Fibroblast of lung (primary cell): Measurements from ENCODE around the gene DNPH1.

ENCODE experiments used
- EZH2 ChIP-seq: IDR thresholded peaks from 2 replicates; pipeline ENCODE4 v1.5.1; 2012; ENCODE audit warnings: low read length, control low read depth, mild to moderate bottlenecking; ENCODE audit errors: missing control alignments
- TF ChIP-seq, protein P1 (sequence below), 2 donors: IDR thresholded peaks in 1 of 2; conservative IDR thresholded peaks in 1 of 2; 1 replicate in 1 of 2; 2 replicates in 1 of 2; pipeline ENCODE4 v1.5.1; 2011 to 2012; ENCODE audit warnings: low read length in 2 of 2, control low read depth in 1 of 2, inconsistent platforms in 1 of 2, low read depth in 1 of 2, mild to moderate bottlenecking in 1 of 2

DNA sequence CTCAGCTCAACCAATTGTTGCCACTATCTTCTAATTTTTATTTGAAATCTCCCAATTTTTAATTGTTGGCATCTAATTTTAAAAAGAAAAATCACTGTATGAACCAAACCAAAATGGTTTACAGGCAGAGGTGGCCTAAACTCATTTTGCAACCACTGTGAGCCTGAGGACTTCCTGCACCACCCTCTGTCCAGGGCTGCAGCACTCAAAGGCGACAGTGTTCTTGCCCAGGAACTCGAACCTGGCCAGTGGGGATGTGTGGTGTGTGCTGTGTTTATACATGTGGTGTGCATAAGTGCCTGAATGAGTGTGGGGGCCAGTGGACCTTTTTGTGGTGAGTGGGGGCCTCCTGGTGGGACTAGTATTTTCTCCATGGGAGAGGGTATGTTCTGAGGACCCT lies 44.4 kb upstream of the DNPH1 start:
- TF ChIP-seq, protein P1, sequence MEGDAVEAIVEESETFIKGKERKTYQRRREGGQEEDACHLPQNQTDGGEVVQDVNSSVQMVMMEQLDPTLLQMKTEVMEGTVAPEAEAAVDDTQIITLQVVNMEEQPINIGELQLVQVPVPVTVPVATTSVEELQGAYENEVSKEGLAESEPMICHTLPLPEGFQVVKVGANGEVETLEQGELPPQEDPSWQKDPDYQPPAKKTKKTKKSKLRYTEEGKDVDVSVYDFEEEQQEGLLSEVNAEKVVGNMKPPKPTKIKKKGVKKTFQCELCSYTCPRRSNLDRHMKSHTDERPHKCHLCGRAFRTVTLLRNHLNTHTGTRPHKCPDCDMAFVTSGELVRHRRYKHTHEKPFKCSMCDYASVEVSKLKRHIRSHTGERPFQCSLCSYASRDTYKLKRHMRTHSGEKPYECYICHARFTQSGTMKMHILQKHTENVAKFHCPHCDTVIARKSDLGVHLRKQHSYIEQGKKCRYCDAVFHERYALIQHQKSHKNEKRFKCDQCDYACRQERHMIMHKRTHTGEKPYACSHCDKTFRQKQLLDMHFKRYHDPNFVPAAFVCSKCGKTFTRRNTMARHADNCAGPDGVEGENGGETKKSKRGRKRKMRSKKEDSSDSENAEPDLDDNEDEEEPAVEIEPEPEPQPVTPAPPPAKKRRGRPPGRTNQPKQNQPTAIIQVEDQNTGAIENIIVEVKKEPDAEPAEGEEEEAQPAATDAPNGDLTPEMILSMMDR (conservative IDR thresholded peaks at IDR 0.05 in 1 of 2, IDR thresholded peaks at IDR 0.05 in 1 of 2; ENCODE audit: low read depth in 1 of 2, low read length in 2 of 2), result no peak
- TF ChIP-seq EZH2, result no peak
